Esophagus squamous epithelium (tissue), 5 donors: ENCODE data around the gene ASIC2. TPM values are rescaled to one million over a fixed set of nuclear protein-coding genes. Genes with fewer than 3 reads are reported as not detected.

Experiments used
- DNase-seq: peaks from one replicate; lab custom pipeline; 2025; lab: John Stamatoyannopoulos, UW
- H3K27ac ChIP-seq, 4 donors: fragments of 200-600 bp; sonication (generic); one replicate each; pipeline ENCODE4 v1.5.1; 2016 to 2019; ENCODE audit warnings: mild to moderate bottlenecking in 1 of 4
- H3K27me3 ChIP-seq, 4 donors: fragments of 200-600 bp; sonication (generic); 1 replicate in 3 of 4; 2 replicates in 1 of 4; pipeline versions ENCODE4 v1.5.1 to v1.6.0; 2017 to 2021; ENCODE audit warnings: antibody characterized with exemption in 1 of 4
- H3K36me3 ChIP-seq, 3 donors: fragments of 200-600 bp; sonication (generic); one replicate each; pipeline ENCODE4 v1.5.1; 2016 to 2019
- H3K4me1 ChIP-seq, 3 donors: fragments of 200-600 bp; sonication (generic); one replicate each; pipeline ENCODE4 v1.5.1; 2017 to 2019
- H3K4me3 ChIP-seq, 4 donors: fragments of 200-600 bp; sonication (generic); 1 replicate in 3 of 4; 2 replicates in 1 of 4; pipeline ENCODE4 v1.5.1; 2016 to 2019; ENCODE audit warnings: mild to moderate bottlenecking in 2 of 4, moderate library complexity in 1 of 4
- H3K9me3 ChIP-seq, 3 donors: fragments of 200-600 bp; sonication (generic); one replicate each; pipeline ENCODE4 v1.5.1; 2016 to 2019
- POLR2A ChIP-seq, 4 donors: fragments of 450-650 bp; IDR thresholded peaks; one replicate each; pipeline ENCODE4 v1.6.1; 2017; ENCODE audit warnings: antibody characterized with exemption in 4 of 4, mild to moderate bottlenecking in 4 of 4, moderate library complexity in 3 of 4
- WGBS, 2 donors: methylation state at CpG; one replicate each; pipeline ENCODE4 v1.1.5; 2018; 5-methylcytosine and 5-hydroxymethylcytosine counted together
- intact Hi-C: fragments of 100-400 bp; cut with DNase I; formaldehyde crosslinking; loops from one replicate; pipeline ENCODE4 v1.15.0; 2022
- total RNA-seq, 4 donors: library from RNA; depleted of rRNA; stranded (reverse); fragments of >200 nt; gene quantifications; one replicate each; pipeline ENCODE4 v1.1.0, GENCODE V29; 2016
- TF ChIP-seq, protein P1 (sequence below), 6 experiments: fragments of 450-650 bp in 4 of 6; fragments of 200-600 bp in 2 of 6; sonication (generic) in 2 of 6; IDR thresholded peaks; one replicate each; pipeline ENCODE4 v1.5.1; 2016 to 2019; ENCODE audit warnings: antibody characterized with exemption in 6 of 6, mild to moderate bottlenecking in 4 of 6, moderate library complexity in 4 of 6
- donor health status: DM: yes; HTN: yes; CAD: no.

The ASIC2 gene
- total RNA-seq, 4 donors from 2014 or later, result 0.29 TPM; not detected in 3

- H3K4me1 ChIP-seq, result peaks cover 0 to 18% (median 7%) of the 10 kb centered on the region in 3 donors
- H3K27me3 ChIP-seq, result peaks cover 0 to 24% (median 0%) of the 10 kb centered on the region in 4 donors
- no peaks in the 10 kb centered on the region for H3K9me3 ChIP-seq
- 43 to 61% methylated on average over 4 to 5 of the region's 5 CpGs for WGBS, 2 donors
- intact Hi-C loops, result no loop called here
- no peak for DNase-seq
- TF ChIP-seq POLR2A (IDR thresholded peaks at IDR 0.05), result no peak
- TF ChIP-seq, protein P1, sequence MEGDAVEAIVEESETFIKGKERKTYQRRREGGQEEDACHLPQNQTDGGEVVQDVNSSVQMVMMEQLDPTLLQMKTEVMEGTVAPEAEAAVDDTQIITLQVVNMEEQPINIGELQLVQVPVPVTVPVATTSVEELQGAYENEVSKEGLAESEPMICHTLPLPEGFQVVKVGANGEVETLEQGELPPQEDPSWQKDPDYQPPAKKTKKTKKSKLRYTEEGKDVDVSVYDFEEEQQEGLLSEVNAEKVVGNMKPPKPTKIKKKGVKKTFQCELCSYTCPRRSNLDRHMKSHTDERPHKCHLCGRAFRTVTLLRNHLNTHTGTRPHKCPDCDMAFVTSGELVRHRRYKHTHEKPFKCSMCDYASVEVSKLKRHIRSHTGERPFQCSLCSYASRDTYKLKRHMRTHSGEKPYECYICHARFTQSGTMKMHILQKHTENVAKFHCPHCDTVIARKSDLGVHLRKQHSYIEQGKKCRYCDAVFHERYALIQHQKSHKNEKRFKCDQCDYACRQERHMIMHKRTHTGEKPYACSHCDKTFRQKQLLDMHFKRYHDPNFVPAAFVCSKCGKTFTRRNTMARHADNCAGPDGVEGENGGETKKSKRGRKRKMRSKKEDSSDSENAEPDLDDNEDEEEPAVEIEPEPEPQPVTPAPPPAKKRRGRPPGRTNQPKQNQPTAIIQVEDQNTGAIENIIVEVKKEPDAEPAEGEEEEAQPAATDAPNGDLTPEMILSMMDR (IDR thresholded peaks at IDR 0.05), result no peak
- H3K36me3 ChIP-seq, result no peaks in the 10 kb centered on the region
- no peak overlapping the region for H3K4me3 ChIP-seq
- no peak overlapping the region for H3K27ac ChIP-seq
Observed at GRCh38 chr17:33120103-33120502, 173.0 kb downstream of the ASIC2 start.

DNA sequence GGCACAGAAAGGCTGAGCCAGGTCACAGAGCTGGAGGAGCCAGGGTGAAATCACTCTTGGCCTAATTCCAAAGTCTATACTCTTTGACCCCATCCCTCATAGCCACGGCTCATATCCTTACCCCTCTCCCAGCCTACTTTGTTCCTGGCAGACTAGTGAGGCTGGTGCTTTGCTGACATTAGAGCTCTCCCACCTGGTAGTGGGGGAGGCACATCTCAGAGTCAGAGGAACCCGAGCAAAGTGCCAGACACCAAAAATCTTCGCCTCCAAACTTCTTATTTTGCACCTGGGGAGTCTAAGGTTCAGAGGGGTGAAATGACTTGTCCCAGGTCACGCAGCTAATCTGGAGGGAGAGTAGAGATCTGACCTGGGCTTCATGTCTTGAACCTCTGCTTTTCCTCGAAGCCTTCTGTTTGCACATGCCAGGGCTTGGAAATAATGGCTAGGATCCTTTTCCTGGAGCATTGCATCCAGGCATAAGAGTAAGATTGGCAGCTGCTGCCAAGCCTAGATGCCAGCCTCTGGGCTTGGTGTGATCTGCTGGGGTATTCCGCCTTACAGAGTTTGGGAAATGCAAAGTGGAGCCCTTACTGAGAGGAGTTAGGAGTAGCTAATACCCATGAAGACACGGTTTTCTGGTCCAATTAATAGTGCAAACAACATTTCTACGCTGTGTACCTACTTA, 174.6 kb downstream of the ASIC2 start:
- Histone ChIP-seq H3K4me1 (peaks cover 0 to 22% (median 2%) of the 10 kb centered on the region in 3 donors), H3K27ac (no peak overlapping the region), H3K36me3 (no peaks in the 10 kb centered on the region), H3K9me3 (no peaks in the 10 kb centered on the region), H3K27me3 (peaks cover 0 to 28% (median 0%) of the 10 kb centered on the region in 4 donors), H3K4me3 (no peak overlapping the region)
- WGBS, 2 donors, result 64% methylated on average over 8 of the region's 8 CpGs
- intact Hi-C loops, result no loop called here
- TF ChIP-seq POLR2A (IDR thresholded peaks at IDR 0.05), result no peak
- TF ChIP-seq, protein P1 (IDR thresholded peaks at IDR 0.05), result no peak
- no peak for DNase-seq

DNA sequence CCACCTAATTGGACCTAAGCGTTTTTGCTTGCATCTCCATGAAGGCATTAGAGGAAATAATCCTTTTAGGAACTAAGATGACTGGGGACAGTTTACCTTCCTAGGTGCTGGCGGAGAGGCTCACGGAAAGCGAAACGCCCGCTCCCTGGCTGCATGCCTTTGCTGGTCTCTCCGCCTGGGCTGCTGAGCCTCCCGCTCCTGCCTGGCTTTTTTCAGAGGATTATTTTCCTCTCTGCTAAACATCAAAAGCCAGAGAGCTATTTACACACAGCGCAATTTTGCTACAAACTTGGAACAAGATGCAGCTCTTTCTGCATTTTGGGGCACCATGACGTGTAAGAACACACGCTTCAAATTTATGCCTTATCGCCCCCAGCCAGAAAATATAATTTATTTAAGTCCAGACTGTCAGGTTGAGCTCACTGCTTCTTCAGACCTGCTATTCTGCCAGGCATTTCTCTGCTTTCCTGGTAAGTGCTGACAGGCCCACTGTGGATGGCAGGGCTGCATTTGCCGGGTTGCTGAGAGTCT, 177.0 kb downstream of the ASIC2 start:
- H3K9me3 ChIP-seq, result no peaks in the 10 kb centered on the region
- H3K4me1 ChIP-seq, result peaks cover 0 to 35% (median 10%) of the 10 kb centered on the region in 3 donors
- no peak for DNase-seq
- no peak overlapping the region for H3K27ac ChIP-seq
- peaks cover 0 to 24% (median 0%) of the 10 kb centered on the region in 4 donors for H3K27me3 ChIP-seq
- H3K36me3 ChIP-seq, result no peaks in the 10 kb centered on the region
- 35 to 54% methylated on average over 12 to 13 of the region's 13 CpGs for WGBS, 2 donors
- H3K4me3 ChIP-seq, result no peak overlapping the region
- TF ChIP-seq, protein P1 (IDR thresholded peaks at IDR 0.05), result no peak
- no peak for TF ChIP-seq POLR2A (IDR thresholded peaks at IDR 0.05)
- intact Hi-C loops, result no loop called here

DNA sequence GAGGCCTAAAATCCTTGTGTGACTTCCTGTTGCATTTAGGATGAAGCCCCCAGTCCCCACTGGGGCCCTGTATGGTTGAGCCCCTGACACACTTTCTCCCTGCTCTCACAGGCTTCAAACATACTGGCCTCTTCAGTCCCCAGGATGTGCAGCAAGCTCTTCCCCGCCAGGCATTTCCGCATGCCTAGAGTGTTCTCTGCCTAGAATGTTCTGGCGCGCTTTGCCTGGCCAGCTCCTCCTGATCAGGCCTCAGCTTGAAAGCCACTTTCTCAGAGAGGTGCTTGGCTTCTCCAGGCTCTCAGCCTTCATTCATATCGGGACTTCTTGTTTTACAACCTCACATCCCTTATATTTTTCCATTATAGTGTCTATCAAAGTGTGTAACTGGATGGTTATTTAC, 177.7 kb downstream of the ASIC2 start:
- H3K27ac ChIP-seq, result no peak overlapping the region
- DNase-seq, result no peak
- peaks cover 0 to 35% (median 10%) of the 10 kb centered on the region in 3 donors for H3K4me1 ChIP-seq
- no peaks in the 10 kb centered on the region for H3K9me3 ChIP-seq
- H3K4me3 ChIP-seq, result no peak overlapping the region
- no peaks in the 10 kb centered on the region for H3K36me3 ChIP-seq
- peaks cover 0 to 23% (median 0%) of the 10 kb centered on the region in 4 donors for H3K27me3 ChIP-seq
- intact Hi-C loops, result no loop called here
- WGBS, 2 donors, result 41 to 44% methylated on average over 5 of the region's 5 CpGs
- no peak for TF ChIP-seq POLR2A (IDR thresholded peaks at IDR 0.05)
- TF ChIP-seq, protein P1 (IDR thresholded peaks at IDR 0.05), result no peak

DNA sequence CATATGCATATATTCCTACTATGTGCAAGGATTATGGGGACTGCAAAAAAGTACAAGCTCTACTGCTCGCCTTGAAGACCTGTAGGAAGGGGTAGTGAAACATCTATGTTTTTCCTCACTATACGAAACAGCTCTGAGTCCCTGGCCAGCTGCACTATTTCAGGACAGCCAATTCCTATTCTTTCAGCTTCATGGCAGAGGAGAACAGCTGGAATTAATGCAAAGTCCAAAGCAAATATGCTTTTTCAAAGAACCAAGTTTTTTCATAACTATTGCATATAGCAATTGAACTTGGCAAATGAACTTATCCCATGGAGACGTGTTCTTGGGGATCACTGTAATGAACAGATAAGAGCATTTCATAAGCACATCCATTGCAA, 179.1 kb downstream of the ASIC2 start:
- peaks cover 0 to 35% (median 10%) of the 10 kb centered on the region in 3 donors for H3K4me1 ChIP-seq
- intact Hi-C loops, result no loop called here
- no peak for DNase-seq
- H3K27me3 ChIP-seq, result peaks cover 0 to 23% (median 0%) of the 10 kb centered on the region in 4 donors
- H3K4me3 ChIP-seq, result no peak overlapping the region
- TF ChIP-seq, protein P1 (IDR thresholded peaks at IDR 0.05), result no peak
- TF ChIP-seq POLR2A (IDR thresholded peaks at IDR 0.05), result no peak
- no peaks in the 10 kb centered on the region for H3K9me3 ChIP-seq
- WGBS, 2 donors, result 44 to 46% methylated on average over 3 of the region's 3 CpGs
- H3K36me3 ChIP-seq, result no peaks in the 10 kb centered on the region
- H3K27ac ChIP-seq, result no peak overlapping the region
